CD4-positive, alpha-beta T cell (primary cell): ENCODE data around the gene SKA3. TPM values are rescaled to one million over a fixed set of nuclear protein-coding genes. Genes with fewer than 3 reads are reported as not detected.

Source experiments
- ATAC-seq: fragments of 200-7000 bp; cut with Tn5 transposase; one replicate; pipeline ENCODE4 v1.10.0; 2022; ENCODE audit warnings: mild to moderate bottlenecking; ENCODE audit not compliant: poor library complexity
- CTCF ChIA-PET: fragments of 350-600 bp; sonication (Branson Sonifier 250); formaldehyde crosslinking; loops from one replicate; lab custom pipeline; 2021; ENCODE audit warnings: antibody characterized with exemption, inconsistent platforms; lab: Charles Lee
- POLR2A ChIA-PET: fragments of 350-600 bp; sonication (Branson Sonifier 250); formaldehyde crosslinking; loops from one replicate; lab custom pipeline; 2021; ENCODE audit warnings: antibody characterized with exemption, inconsistent platforms; lab: Charles Lee
- DNase-seq, 14 experiments: peaks; one replicate each; pipeline ENCODE4 v3.0.0-alpha.2; 2013 to 2020; ENCODE audit warnings: mixed read lengths in 2 of 14
- H3K27ac ChIP-seq, 2 donors: one replicate each; pipeline versions ENCODE4 v1.5.1 to v1.7.0; 2013; ENCODE audit warnings: low read length in 2 of 2, low read depth in 1 of 2, mild to moderate bottlenecking in 1 of 2
- H3K27me3 ChIP-seq, 2 experiments: 1 replicate in 1 of 2; 2 replicates in 1 of 2; pipeline versions ENCODE4 v1.6.1 to v1.7.0; 2013; ENCODE audit warnings: low read length in 2 of 2, control low read depth in 1 of 2, mild to moderate bottlenecking in 1 of 2, moderate library complexity in 1 of 2; ENCODE audit not compliant: insufficient read depth in 2 of 2, control insufficient read depth in 1 of 2
- H3K36me3 ChIP-seq: one replicate; pipeline ENCODE4 v1.6.1; 2013; ENCODE audit warnings: low read length, control low read depth; ENCODE audit not compliant: insufficient read depth
- H3K4me1 ChIP-seq: one replicate; pipeline ENCODE4 v1.6.1; 2013; ENCODE audit warnings: low read length, control low read depth; ENCODE audit not compliant: insufficient read depth
- H3K4me3 ChIP-seq: one replicate; pipeline ENCODE4 v1.5.1; 2013; ENCODE audit warnings: mild to moderate bottlenecking, low read length, moderate library complexity
- H3K9me3 ChIP-seq, 2 experiments: 1 replicate in 1 of 2; 2 replicates in 1 of 2; pipeline versions ENCODE4 v1.6.1 to v1.7.0; 2013; ENCODE audit warnings: low read length in 2 of 2, mild to moderate bottlenecking in 2 of 2, control low read depth in 1 of 2, moderate library complexity in 1 of 2; ENCODE audit not compliant: control insufficient read depth in 1 of 2, insufficient read depth in 1 of 2
- H3K27ac Mint-ChIP-seq: one replicate; pipeline ENCODE4 v1.8.0; 2020; ENCODE audit warnings: mixed read lengths
- H3K27me3 Mint-ChIP-seq: one replicate; pipeline ENCODE4 v1.8.0; 2021; ENCODE audit warnings: mixed read lengths
- H3K36me3 Mint-ChIP-seq: one replicate; pipeline ENCODE4 v1.8.0; 2021; ENCODE audit warnings: low read depth, mixed read lengths
- H3K4me1 Mint-ChIP-seq: one replicate; pipeline ENCODE4 v1.8.0; 2021; ENCODE audit warnings: low read depth, mixed read lengths
- H3K4me3 Mint-ChIP-seq: one replicate; pipeline ENCODE4 v1.8.0; 2020; ENCODE audit warnings: mild to moderate bottlenecking, mixed read lengths
- H3K9me3 Mint-ChIP-seq: one replicate; pipeline ENCODE4 v1.8.0; 2020; ENCODE audit warnings: mixed read lengths
- intact Hi-C, 2 experiments: fragments of 100-400 bp; cut with DNase I in 1 of 2; cut with micrococcal nuclease in 1 of 2; formaldehyde crosslinking; loops; one replicate each; pipeline versions ENCODE4 v1.15.1 to v1.9.0; 2023 to 2025; cut with DNase I, micrococcal nuclease
- total RNA-seq, 174 experiments: library from RNA in 2 of 174; stranded (reverse) in 2 of 174; gene quantifications; one replicate each; pipeline ENCODE4 v1.2.3 and lab custom pipeline; 2021 to 2026
- TF ChIP-seq, protein P1 (sequence below): fragments of 200-600 bp; IDR thresholded peaks from one replicate; pipeline ENCODE4 v1.8.0; 2022; ENCODE audit warnings: antibody characterized with exemption, mild to moderate bottlenecking

The SKA3 gene
- total RNA-seq, 2 experiments from 2014 or later: 0.30 TPM; not detected in 1

DNA sequence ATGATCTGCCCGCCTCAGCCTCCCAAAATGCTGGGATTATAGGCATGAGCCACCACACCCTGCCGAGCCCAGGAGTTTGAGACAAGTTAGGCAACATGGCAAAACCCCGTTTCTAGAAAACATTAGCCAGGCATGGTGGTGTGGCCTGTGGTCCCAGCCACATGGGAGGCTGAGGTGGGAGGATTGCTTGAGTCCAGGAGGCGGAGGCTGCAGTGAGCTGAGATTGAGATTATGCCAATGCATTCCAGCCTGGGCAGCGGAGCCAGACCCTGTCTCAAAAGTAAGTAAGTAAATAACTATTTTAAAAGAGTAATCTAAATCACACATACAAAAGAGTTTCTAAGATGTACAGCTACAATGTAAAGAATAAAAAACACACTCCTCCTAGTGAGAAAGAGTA lies 41.9 kb downstream of the SKA3 start:
- Histone ChIP-seq H3K36me3 (no peaks in the 10 kb centered on the region), H3K4me3 (no peak overlapping the region), H3K9me3 (no peaks in the 10 kb centered on the region), H3K27ac (no peak overlapping the region), H3K27me3 (peaks cover 0 to 2% of the 10 kb centered on the region in 2 experiments), H3K4me1 (no peaks in the 10 kb centered on the region)
- no peak overlapping the region for H3K27ac Mint-ChIP-seq
- no peak for DNase-seq
- H3K36me3 Mint-ChIP-seq: no peaks in the 10 kb centered on the region
- ATAC-seq: no peak
- H3K4me1 Mint-ChIP-seq: peaks cover 6% of the 10 kb centered on the region
- TF ChIP-seq, protein P1, sequence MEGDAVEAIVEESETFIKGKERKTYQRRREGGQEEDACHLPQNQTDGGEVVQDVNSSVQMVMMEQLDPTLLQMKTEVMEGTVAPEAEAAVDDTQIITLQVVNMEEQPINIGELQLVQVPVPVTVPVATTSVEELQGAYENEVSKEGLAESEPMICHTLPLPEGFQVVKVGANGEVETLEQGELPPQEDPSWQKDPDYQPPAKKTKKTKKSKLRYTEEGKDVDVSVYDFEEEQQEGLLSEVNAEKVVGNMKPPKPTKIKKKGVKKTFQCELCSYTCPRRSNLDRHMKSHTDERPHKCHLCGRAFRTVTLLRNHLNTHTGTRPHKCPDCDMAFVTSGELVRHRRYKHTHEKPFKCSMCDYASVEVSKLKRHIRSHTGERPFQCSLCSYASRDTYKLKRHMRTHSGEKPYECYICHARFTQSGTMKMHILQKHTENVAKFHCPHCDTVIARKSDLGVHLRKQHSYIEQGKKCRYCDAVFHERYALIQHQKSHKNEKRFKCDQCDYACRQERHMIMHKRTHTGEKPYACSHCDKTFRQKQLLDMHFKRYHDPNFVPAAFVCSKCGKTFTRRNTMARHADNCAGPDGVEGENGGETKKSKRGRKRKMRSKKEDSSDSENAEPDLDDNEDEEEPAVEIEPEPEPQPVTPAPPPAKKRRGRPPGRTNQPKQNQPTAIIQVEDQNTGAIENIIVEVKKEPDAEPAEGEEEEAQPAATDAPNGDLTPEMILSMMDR: no peak
- ChIA-PET POLR2A (no interaction called here), CTCF (no interaction called here)
- H3K4me3 Mint-ChIP-seq: no peak overlapping the region
- H3K9me3 Mint-ChIP-seq: no peaks in the 10 kb centered on the region
- intact Hi-C loops: loop anchor here in 1 of 2 experiments (5.0 kb wide), 1 partner anchor 192 kb away; no protein-coding TSS in a partner anchor
- peaks cover 28% of the 10 kb centered on the region for H3K27me3 Mint-ChIP-seq

DNA sequence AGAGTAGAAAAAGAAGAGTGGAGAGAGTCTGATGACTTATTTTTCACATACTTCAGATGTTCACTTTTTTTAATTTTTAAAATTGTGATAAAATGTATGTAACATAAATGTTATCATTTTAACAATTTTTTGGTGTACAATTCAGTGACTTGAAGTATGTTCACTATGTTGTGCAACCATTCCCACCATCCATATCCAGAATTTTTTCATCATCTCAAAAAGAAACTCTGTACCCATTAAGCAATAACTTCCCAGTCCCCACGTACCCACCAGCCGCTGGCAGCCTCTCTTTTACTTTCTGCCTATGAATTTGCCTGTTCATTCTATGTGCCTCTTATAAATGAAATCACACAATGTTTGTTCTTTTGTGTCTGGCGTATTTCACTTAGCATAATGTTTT lies 43.3 kb downstream of the SKA3 start:
- H3K27me3 ChIP-seq: peaks cover 0 to 2% of the 10 kb centered on the region in 2 experiments
- ATAC-seq (no peak), DNase-seq (no peak)
- no peaks in the 10 kb centered on the region for H3K4me1 Mint-ChIP-seq
- TF ChIP-seq, protein P1: no peak
- POLR2A ChIA-PET: interaction anchor here (0.7 kb wide), 1 partner anchor 331 kb away, joined by 6 read pairs; no protein-coding TSS in a partner anchor
- no peak overlapping the region for H3K4me3 Mint-ChIP-seq
- no peak overlapping the region for H3K27ac ChIP-seq
- no peaks in the 10 kb centered on the region for H3K9me3 Mint-ChIP-seq
- peaks cover 24% of the 10 kb centered on the region for H3K27me3 Mint-ChIP-seq
- no peaks in the 10 kb centered on the region for H3K36me3 ChIP-seq
- no peak overlapping the region for H3K4me3 ChIP-seq
- H3K27ac Mint-ChIP-seq: no peak overlapping the region
- H3K4me1 ChIP-seq: no peaks in the 10 kb centered on the region
- no peaks in the 10 kb centered on the region for H3K36me3 Mint-ChIP-seq
- H3K9me3 ChIP-seq: no peaks in the 10 kb centered on the region
- CTCF ChIA-PET: no interaction called here
- intact Hi-C loops: loop anchor here in 1 of 2 experiments (5.0 kb wide), 1 partner anchor 191 kb away; no protein-coding TSS in a partner anchor

DNA sequence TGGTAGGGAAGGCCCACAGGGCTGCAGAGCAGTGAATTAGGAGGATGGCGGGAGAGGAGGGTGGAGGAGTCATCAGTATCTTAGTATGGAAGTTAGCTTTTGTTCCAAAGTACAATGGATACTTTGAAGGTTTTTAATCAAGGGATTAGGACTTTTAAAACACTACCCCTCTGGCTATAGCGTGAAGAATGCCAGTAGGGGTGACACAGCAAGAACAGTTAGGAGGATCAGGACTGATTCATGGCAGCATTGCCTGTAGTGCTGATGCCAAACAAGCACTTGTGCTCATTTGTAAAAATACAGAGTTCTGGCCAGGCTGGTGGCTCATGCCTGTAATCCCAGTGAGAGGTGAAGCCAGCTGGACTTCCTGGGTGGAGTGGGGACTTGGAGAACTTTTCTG lies 46.2 kb downstream of the SKA3 start:
- H3K4me3 Mint-ChIP-seq: no peak overlapping the region
- TF ChIP-seq, protein P1: no peak
- Histone ChIP-seq H3K36me3 (no peaks in the 10 kb centered on the region), H3K4me1 (no peaks in the 10 kb centered on the region), H3K9me3 (no peaks in the 10 kb centered on the region), H3K27me3 (no peaks in the 10 kb centered on the region), H3K4me3 (no peak overlapping the region), H3K27ac (no peak overlapping the region)
- no peak for ATAC-seq
- H3K27ac Mint-ChIP-seq: no peak overlapping the region
- intact Hi-C loops: loop anchor here in 1 of 2 experiments (5.0 kb wide), 1 partner anchor 188 kb away; no protein-coding TSS in a partner anchor
- peaks cover 20% of the 10 kb centered on the region for H3K27me3 Mint-ChIP-seq
- ChIA-PET POLR2A (no interaction called here), CTCF (no interaction called here)
- no peaks in the 10 kb centered on the region for H3K9me3 Mint-ChIP-seq
- no peaks in the 10 kb centered on the region for H3K36me3 Mint-ChIP-seq
- no peaks in the 10 kb centered on the region for H3K4me1 Mint-ChIP-seq
- no peak for DNase-seq
